Activated CD4-positive, CD25-positive, alpha-beta regulatory T cell treated with anti-CD3 and anti-CD28 coated beads, Interleukin-2, amount 50 U/mL, for 24 hours (primary cell): Measurements from ENCODE around the gene RAB8A.
"Not testable (repeated sequence)": the region's sequence is repeated elsewhere in the genome, so short reads cannot be mapped to it uniquely, and the experiment has no call there.

Source experiments
- ATAC-seq, 2 donors: fragments of 150-1000 bp; cut with Tn5 transposase; one replicate each; pipeline ENCODE4 v1.10.0; 2021; ENCODE audit warnings: mild to moderate bottlenecking in 1 of 2, moderate library complexity in 1 of 2

The RAB8A gene

GRCh38 chr19:16143399-16144215 lies 31.9 kb downstream of the RAB8A start, which contains the start of gene HSH2D:
Gene HSH2D, plus strand, starts transcription at chr19:16143685. Its CDS starts 5,066 bp downstream, at chr19:16148751.
- peak; percentile 96 to 98 for ATAC-seq

- peak in 1 of 2 donors; percentile 14 for ATAC-seq
These were observed 32.5 kb downstream of the RAB8A start for GRCh38 chr19:16144216-16144581.

- ATAC-seq, result no peak
These were observed 34.4 kb downstream of the RAB8A start for GRCh38 chr19:16146112-16146511.

GRCh38 chr19:16148443-16149229 lies 36.9 kb downstream of the RAB8A start:
- no peak for ATAC-seq

- no peak for ATAC-seq
These were observed 42.1 kb downstream of the RAB8A start for GRCh38 chr19:16153582-16154336.

GRCh38 chr19:16154557-16154956 lies 42.9 kb downstream of the RAB8A start:
- no peak for ATAC-seq

- no peak for ATAC-seq
These were observed 43.4 kb downstream of the RAB8A start for GRCh38 chr19:16155128-16155527.

- no peak for ATAC-seq
These were observed 45.2 kb downstream of the RAB8A start for GRCh38 chr19:16156904-16157303.

- no peak for ATAC-seq
These were observed 45.9 kb downstream of the RAB8A start for GRCh38 chr19:16157601-16158000.

GRCh38 chr19:16159655-16160054 lies 48.0 kb downstream of the RAB8A start:
- no peak for ATAC-seq

- ATAC-seq, result peak; percentile 10 to 27
These were observed 48.8 kb downstream of the RAB8A start for GRCh38 chr19:16160445-16160942.

- ATAC-seq, result peak; percentile 77 to 83
These were observed 49.4 kb downstream of the RAB8A start for GRCh38 chr19:16160943-16161560.

- peak; percentile 21 to 58 for ATAC-seq
These were observed 50.2 kb downstream of the RAB8A start for GRCh38 chr19:16161840-16162239.

GRCh38 chr19:16164222-16164890 lies 52.7 kb downstream of the RAB8A start:
- no peak for ATAC-seq

- no peak for ATAC-seq
These were observed 54.7 kb downstream of the RAB8A start for GRCh38 chr19:16166417-16166816.

- ATAC-seq, result no peak
These were observed 55.4 kb downstream of the RAB8A start for GRCh38 chr19:16167055-16167454.

- ATAC-seq, result no peak
These were observed 56.9 kb downstream of the RAB8A start for GRCh38 chr19:16168465-16169081.

GRCh38 chr19:16170134-16170533 lies 58.4 kb downstream of the RAB8A start:
- no peak for ATAC-seq

- ATAC-seq, result no peak
These were observed 64.3 kb downstream of the RAB8A start for GRCh38 chr19:16175954-16176353.

GRCh38 chr19:16178866-16179265 lies 67.2 kb downstream of the RAB8A start:
- ATAC-seq, result not testable (repeated sequence)

- ATAC-seq, result no peak
These were observed 68.9 kb downstream of the RAB8A start for GRCh38 chr19:16180611-16181010.
